ENCODE data around the gene SLMAP.

- TF ChIP-seq CTCF (optimal IDR thresholded peaks at IDR 0.05 in 1 of 3, IDR thresholded peaks at IDR 0.05 in 1 of 3, conservative IDR thresholded peaks at IDR 0.05 in 1 of 3; ENCODE audit: extremely low read depth in 1 of 3, insufficient read depth in 2 of 3, low read length in 3 of 3), result no peak
- no peak for TF ChIP-seq EZH2 (IDR thresholded peaks at IDR 0.05; ENCODE audit: low read length)
These were observed 53.5 kb downstream of the SLMAP start for GRCh38 chr3:57809609-57809968.
